ENCODE results near the gene RPL28. TPM values are rescaled to one million over a fixed set of nuclear protein-coding genes. Genes with fewer than 3 reads are reported as not detected.

The RPL28 gene
- total and polyA plus RNA-seq, 7 donors: 253 to 2,816 (median 607) TPM

DNA sequence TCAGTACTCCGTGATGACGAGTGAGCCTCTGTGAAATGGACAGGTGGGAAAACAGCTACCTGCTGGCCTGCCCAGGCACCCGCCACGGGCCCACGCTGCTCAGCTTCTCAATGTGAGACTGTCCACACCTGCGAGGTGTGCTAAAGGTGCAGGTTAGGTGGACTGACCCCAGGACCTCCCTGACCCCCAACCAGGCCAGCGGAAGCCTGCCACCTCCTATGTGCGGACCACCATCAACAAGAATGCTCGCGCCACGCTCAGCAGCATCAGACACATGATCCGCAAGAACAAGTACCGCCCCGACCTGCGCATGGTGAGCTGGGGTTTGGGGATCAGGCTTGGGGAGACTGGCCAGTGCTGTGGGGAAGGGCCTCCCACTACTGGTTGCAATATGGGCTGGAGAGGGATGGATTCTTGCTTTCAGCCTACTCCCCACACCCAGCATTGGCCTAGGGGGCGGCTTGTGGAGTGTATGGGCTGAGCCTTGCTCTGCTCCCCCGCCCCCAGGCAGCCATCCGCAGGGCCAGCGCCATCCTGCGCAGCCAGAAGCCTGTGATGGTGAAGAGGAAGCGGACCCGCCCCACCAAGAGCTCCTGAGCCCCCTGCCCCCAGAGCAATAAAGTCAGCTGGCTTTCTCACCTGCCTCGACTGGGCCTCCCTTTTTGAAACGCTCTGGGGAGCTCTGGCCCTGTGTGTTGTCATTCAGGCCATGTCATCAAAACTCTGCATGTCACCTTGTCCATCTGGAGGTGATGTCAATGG lies 2.2 kb downstream of the RPL28 start:
- Histone ChIP-seq H3K4me3 (peak overlapping the region in 1 of 4 donors; percentile 86), H3K36me3 (peaks cover 17 to 38% (median 18%) of the 10 kb centered on the region in 4 donors), H3K27me3 (no peaks in the 10 kb centered on the region), H3K4me1 (peaks cover 0 to 61% (median 53%) of the 10 kb centered on the region in 4 donors), H3K27ac (peak overlapping the region in 2 of 4 donors; percentile 96), H3K9me3 (no peaks in the 10 kb centered on the region)
- no peak for DNase-seq
- 81 to 90% methylated on average over 24 of the region's 24 CpGs for WGBS, 2 donors
- intact Hi-C loops (cut with DNase I): loop anchor here (5.0 kb wide), 2 partner anchors 106 to 1521 kb away; partner anchors contain the start of genes BRSK1, HSPBP1 and MYADM
- TF ChIP-seq POLR2AphosphoS5 (IDR thresholded peaks at IDR 0.05): no peak
- TF ChIP-seq, protein P1, sequence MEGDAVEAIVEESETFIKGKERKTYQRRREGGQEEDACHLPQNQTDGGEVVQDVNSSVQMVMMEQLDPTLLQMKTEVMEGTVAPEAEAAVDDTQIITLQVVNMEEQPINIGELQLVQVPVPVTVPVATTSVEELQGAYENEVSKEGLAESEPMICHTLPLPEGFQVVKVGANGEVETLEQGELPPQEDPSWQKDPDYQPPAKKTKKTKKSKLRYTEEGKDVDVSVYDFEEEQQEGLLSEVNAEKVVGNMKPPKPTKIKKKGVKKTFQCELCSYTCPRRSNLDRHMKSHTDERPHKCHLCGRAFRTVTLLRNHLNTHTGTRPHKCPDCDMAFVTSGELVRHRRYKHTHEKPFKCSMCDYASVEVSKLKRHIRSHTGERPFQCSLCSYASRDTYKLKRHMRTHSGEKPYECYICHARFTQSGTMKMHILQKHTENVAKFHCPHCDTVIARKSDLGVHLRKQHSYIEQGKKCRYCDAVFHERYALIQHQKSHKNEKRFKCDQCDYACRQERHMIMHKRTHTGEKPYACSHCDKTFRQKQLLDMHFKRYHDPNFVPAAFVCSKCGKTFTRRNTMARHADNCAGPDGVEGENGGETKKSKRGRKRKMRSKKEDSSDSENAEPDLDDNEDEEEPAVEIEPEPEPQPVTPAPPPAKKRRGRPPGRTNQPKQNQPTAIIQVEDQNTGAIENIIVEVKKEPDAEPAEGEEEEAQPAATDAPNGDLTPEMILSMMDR (IDR thresholded peaks at IDR 0.05): no peak
- TF ChIP-seq EP300 (IDR thresholded peaks at IDR 0.05): no peak
- TF ChIP-seq POLR2A (IDR thresholded peaks at IDR 0.05): no peak

DNA sequence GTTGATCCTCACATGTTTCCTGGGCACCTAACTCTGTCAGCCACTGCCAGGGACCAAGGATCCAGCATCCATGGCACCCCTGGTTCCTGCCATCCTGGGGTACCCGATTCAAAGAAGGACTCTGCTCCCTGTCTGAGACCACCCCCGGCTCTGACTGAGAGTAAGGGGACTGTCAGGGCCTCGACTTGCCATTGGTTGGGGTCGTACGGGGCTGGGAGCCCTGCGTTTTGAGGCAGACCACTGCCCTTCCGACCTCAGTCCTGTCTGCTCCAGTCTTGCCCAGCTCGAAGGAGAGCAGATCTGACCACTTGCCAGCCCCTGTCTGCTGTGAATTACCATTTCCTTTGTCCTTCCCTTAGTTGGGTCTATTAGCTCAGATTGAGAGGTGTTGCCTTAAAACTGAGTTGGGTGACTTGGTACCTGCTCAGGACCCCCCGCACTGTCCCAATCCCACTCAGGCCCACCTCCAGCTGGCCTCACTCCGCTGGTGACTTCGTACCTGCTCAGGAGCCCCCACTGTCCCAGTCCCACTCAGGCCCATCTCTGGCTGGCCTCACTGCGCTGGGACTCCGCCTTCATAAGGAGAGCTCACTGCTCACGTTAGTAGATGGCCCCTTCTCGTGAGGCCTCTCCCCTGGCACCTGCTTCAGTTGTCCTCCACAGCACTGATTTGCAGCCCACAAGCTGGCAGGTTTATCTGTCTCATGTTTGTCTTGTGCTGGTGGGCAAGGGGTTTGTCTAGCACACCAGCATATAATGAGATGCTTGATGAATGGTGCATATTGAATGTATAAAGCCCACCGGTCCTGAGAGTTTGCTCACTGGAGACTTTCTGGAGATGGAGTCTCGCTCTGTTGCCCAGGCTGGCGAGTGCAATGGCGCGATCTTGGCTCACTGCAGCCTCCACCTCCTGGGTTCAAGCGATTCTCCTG lies 3.9 kb downstream of the RPL28 start:
- no peak for DNase-seq
- 84 to 88% methylated on average over 21 of the region's 21 CpGs for WGBS, 2 donors
- H3K27ac ChIP-seq: no peak overlapping the region
- intact Hi-C loops (cut with DNase I): loop anchor here (5.0 kb wide), 2 partner anchors 107 to 1522 kb away; partner anchors contain the start of genes BRSK1, HSPBP1 and MYADM
- H3K4me3 ChIP-seq: no peak overlapping the region
- no peaks in the 10 kb centered on the region for H3K9me3 ChIP-seq
- peaks cover 17 to 38% (median 18%) of the 10 kb centered on the region in 4 donors for H3K36me3 ChIP-seq
- peaks cover 0 to 49% (median 42%) of the 10 kb centered on the region in 4 donors for H3K4me1 ChIP-seq
- no peak for TF ChIP-seq POLR2A (IDR thresholded peaks at IDR 0.05)
- no peaks in the 10 kb centered on the region for H3K27me3 ChIP-seq

DNA sequence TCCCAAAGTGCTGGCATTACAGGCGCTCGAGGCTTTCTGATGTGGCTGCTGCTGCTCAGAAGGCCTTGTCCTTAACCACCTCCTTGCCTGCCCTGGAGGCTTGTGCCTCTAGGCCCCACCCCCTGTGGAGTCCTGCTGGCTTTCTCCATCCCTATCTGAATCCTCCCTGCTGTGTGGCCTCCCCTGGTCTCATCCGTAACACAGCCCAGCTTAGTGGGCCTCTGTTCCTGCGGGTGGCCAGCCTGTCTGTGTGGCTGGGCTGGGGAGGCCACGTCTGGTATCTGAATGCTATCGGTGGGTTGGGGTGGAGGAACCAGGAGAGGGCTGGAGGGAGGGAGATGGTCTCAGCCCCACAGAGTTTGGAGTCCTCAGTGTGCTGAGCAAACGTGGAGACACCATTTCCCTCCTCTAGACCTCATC lies 4.7 kb downstream of the RPL28 start:
- 77 to 82% methylated on average over 7 of the region's 7 CpGs for WGBS, 2 donors
- no peak overlapping the region for H3K4me3 ChIP-seq
- intact Hi-C loops (cut with DNase I): no loop called here
- TF ChIP-seq, protein P1 (IDR thresholded peaks at IDR 0.05): no peak
- TF ChIP-seq EP300 (IDR thresholded peaks at IDR 0.05) (no peak), POLR2AphosphoS5 (IDR thresholded peaks at IDR 0.05) (no peak), POLR2A (IDR thresholded peaks at IDR 0.05) (no peak)
- peaks cover 17 to 38% (median 18%) of the 10 kb centered on the region in 4 donors for H3K36me3 ChIP-seq
- H3K9me3 ChIP-seq: no peaks in the 10 kb centered on the region
- DNase-seq: no peak
- H3K27ac ChIP-seq: peak overlapping the region in 1 of 4 donors; percentile 11
- H3K27me3 ChIP-seq: no peaks in the 10 kb centered on the region
- H3K4me1 ChIP-seq: peaks cover 0 to 43% (median 37%) of the 10 kb centered on the region in 4 donors

DNA sequence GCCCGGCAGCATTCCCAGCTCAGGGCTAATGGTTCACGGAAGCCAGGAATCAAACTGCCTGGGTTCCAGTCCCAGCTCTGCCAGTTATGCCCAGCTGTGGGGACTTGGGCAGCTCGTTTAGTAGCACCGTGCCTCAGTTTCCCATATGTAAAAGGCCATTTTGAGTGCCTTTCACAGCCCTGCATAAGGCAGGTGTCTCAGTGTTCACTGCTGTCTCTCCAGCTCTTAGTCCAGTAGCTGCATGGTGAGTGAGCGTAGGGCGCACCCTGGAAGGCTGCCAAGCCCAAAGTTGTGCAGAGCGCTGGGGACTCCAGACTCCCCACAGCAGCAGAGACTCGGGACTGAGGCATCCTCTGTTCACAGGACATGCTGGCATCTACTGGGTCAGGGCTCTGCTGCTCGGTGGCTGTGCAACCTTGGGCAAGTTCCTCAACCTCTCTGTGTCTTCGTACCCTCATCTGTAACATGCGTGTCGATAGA lies 5.5 kb downstream of the RPL28 start:
- Histone ChIP-seq H3K36me3 (peaks cover 17 to 38% (median 18%) of the 10 kb centered on the region in 4 donors), H3K4me1 (peaks cover 0 to 42% (median 37%) of the 10 kb centered on the region in 4 donors), H3K4me3 (no peak overlapping the region), H3K27me3 (no peaks in the 10 kb centered on the region), H3K9me3 (no peaks in the 10 kb centered on the region), H3K27ac (peak overlapping the region in 1 of 4 donors; percentile 11)
- 84 to 86% methylated on average over 12 of the region's 12 CpGs for WGBS, 2 donors
- TF ChIP-seq POLR2A (IDR thresholded peaks at IDR 0.05) (no peak), POLR2AphosphoS5 (IDR thresholded peaks at IDR 0.05) (no peak), EP300 (IDR thresholded peaks at IDR 0.05) (no peak)
- TF ChIP-seq, protein P1 (IDR thresholded peaks at IDR 0.05): no peak
- DNase-seq: no peak
- intact Hi-C loops (cut with DNase I): no loop called here
